Parathyroid adenoma (tissue), 2 donors: Measurements from ENCODE around the gene DOCK2.

Experiments used
- H2AFZ ChIP-seq: fragments of 300-600 bp; sonication (generic); one replicate; pipeline ENCODE4 v1.7.0; 2017; ENCODE audit warnings: antibody characterized with exemption, mild to moderate bottlenecking
- H3K27ac ChIP-seq: fragments of 300-600 bp; sonication (generic); one replicate; pipeline ENCODE4 v1.7.0; 2017
- H3K27me3 ChIP-seq: fragments of 300-600 bp; sonication (generic); one replicate; pipeline ENCODE4 v1.7.0; 2017; ENCODE audit warnings: low read length; ENCODE audit not compliant: control insufficient read depth, insufficient read depth
- H3K36me3 ChIP-seq: fragments of 300-600 bp; sonication (generic); one replicate; pipeline ENCODE4 v1.7.0; 2017; ENCODE audit warnings: low read length; ENCODE audit not compliant: control insufficient read depth, insufficient read depth
- H3K4me1 ChIP-seq: fragments of 300-600 bp; sonication (generic); one replicate; pipeline ENCODE4 v1.7.0; 2017; ENCODE audit warnings: control low read depth
- H3K4me2 ChIP-seq: fragments of 300-600 bp; sonication (generic); one replicate; pipeline ENCODE4 v1.7.0; 2017; ENCODE audit warnings: low read length
- H3K4me3 ChIP-seq: fragments of 300-600 bp; sonication (generic); one replicate; pipeline ENCODE4 v1.7.0; 2017; ENCODE audit warnings: low read depth, low read length
- H3K79me2 ChIP-seq: fragments of 300-600 bp; sonication (generic); one replicate; pipeline ENCODE4 v1.7.0; 2017; ENCODE audit warnings: control low read depth
- H3K9ac ChIP-seq: fragments of 300-600 bp; sonication (generic); one replicate; pipeline ENCODE4 v1.7.0; 2017; ENCODE audit warnings: mild to moderate bottlenecking
- H3K9me3 ChIP-seq: fragments of 300-600 bp; sonication (generic); one replicate; pipeline ENCODE4 v1.7.0; 2017; ENCODE audit warnings: low read length; ENCODE audit not compliant: control insufficient read depth
- CTCF ChIP-seq: fragments of 300-600 bp; sonication (generic); IDR thresholded peaks from one replicate; pipeline ENCODE4 v1.7.0; 2017; ENCODE audit warnings: antibody characterized with exemption, mild to moderate bottlenecking
- donor health status: primary hyperparathyroidism.

DOCK2 gene

GRCh38 chr5:169989365-169989764 is 352.3 kb downstream of the DOCK2 start:
- no peak overlapping the region for H3K4me3 ChIP-seq
- no peak overlapping the region for H3K4me2 ChIP-seq
- no peak overlapping the region for H3K9ac ChIP-seq
- H3K27me3 ChIP-seq = no peaks in the 10 kb centered on the region
- no peaks in the 10 kb centered on the region for H3K79me2 ChIP-seq
- TF ChIP-seq CTCF = no peak
- H3K9me3 ChIP-seq = no peaks in the 10 kb centered on the region
- H3K27ac ChIP-seq = no peak overlapping the region
- H3K36me3 ChIP-seq = no peaks in the 10 kb centered on the region
- H3K4me1 ChIP-seq = no peaks in the 10 kb centered on the region
- H2AFZ ChIP-seq = no peak overlapping the region

GRCh38 chr5:169991115-169991869 is 354.2 kb downstream of the DOCK2 start:
- Histone ChIP-seq H3K9ac (no peak overlapping the region), H3K4me3 (no peak overlapping the region), H3K27me3 (no peaks in the 10 kb centered on the region), H3K4me2 (no peak overlapping the region), H3K36me3 (no peaks in the 10 kb centered on the region), H3K9me3 (no peaks in the 10 kb centered on the region), H3K4me1 (no peaks in the 10 kb centered on the region), H2AFZ (no peak overlapping the region), H3K79me2 (no peaks in the 10 kb centered on the region), H3K27ac (no peak overlapping the region)
- TF ChIP-seq CTCF = no peak

- Histone ChIP-seq H3K27me3 (no peaks in the 10 kb centered on the region), H3K27ac (no peak overlapping the region), H2AFZ (no peak overlapping the region), H3K4me2 (no peak overlapping the region), H3K9me3 (no peaks in the 10 kb centered on the region), H3K4me3 (no peak overlapping the region), H3K9ac (no peak overlapping the region), H3K36me3 (no peaks in the 10 kb centered on the region), H3K4me1 (no peaks in the 10 kb centered on the region), H3K79me2 (no peaks in the 10 kb centered on the region)
- TF ChIP-seq CTCF = no peak
Observed at GRCh38 chr5:169992789-169993484, 355.9 kb downstream of the DOCK2 start.

GRCh38 chr5:169993485-169993790 is 356.4 kb downstream of the DOCK2 start:
- no peaks in the 10 kb centered on the region for H3K79me2 ChIP-seq
- H3K4me3 ChIP-seq = no peak overlapping the region
- TF ChIP-seq CTCF = no peak
- no peak overlapping the region for H3K27ac ChIP-seq
- H2AFZ ChIP-seq = no peak overlapping the region
- no peaks in the 10 kb centered on the region for H3K4me1 ChIP-seq
- no peak overlapping the region for H3K4me2 ChIP-seq
- H3K9ac ChIP-seq = no peak overlapping the region
- no peaks in the 10 kb centered on the region for H3K9me3 ChIP-seq
- no peaks in the 10 kb centered on the region for H3K36me3 ChIP-seq
- no peaks in the 10 kb centered on the region for H3K27me3 ChIP-seq

- Histone ChIP-seq H3K9me3 (no peaks in the 10 kb centered on the region), H3K4me2 (no peak overlapping the region), H2AFZ (no peak overlapping the region)
Observed at GRCh38 chr5:169997798-169998197, 360.7 kb downstream of the DOCK2 start.

More at GRCh38 chr5:169997798-169998197, 360.7 kb downstream of the DOCK2 start:
- no peaks in the 10 kb centered on the region for H3K27me3 ChIP-seq
- H3K4me1 ChIP-seq = no peaks in the 10 kb centered on the region
- no peaks in the 10 kb centered on the region for H3K36me3 ChIP-seq
- H3K79me2 ChIP-seq = no peaks in the 10 kb centered on the region
- no peak for TF ChIP-seq CTCF
- H3K4me3 ChIP-seq = no peak overlapping the region
- no peak overlapping the region for H3K27ac ChIP-seq
- no peak overlapping the region for H3K9ac ChIP-seq
